Activated T-helper 1 cell treated with Interleukin-2 at 50 U/mL for 16 hours (primary cell): ENCODE measurements around the gene KTN1.

ENCODE experiments used
- DNase-seq: peaks from one replicate; pipeline ENCODE4 v3.0.0-alpha.2; 2020; ENCODE audit warnings: low read depth

KTN1 gene

DNA sequence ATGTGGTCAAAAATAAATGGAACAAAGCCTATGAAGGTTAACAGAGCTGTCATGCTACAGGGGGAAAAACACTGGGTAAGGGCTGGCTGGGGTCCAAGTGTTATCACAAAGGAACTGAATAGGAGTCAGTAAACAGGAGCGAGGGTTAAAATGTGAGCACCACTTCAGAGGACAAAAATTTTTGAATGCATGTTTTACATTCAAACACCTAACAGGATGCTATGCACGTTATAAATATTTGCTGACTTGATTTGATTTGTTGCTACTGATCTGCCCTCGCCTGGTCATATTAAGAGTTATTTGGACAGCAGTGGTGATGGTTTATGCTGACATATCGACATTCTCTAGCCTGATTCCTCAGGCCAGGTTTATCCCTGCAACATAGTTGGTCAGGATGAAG lies 7.4 kb upstream of the KTN1 start:
- no peak for DNase-seq

DNA sequence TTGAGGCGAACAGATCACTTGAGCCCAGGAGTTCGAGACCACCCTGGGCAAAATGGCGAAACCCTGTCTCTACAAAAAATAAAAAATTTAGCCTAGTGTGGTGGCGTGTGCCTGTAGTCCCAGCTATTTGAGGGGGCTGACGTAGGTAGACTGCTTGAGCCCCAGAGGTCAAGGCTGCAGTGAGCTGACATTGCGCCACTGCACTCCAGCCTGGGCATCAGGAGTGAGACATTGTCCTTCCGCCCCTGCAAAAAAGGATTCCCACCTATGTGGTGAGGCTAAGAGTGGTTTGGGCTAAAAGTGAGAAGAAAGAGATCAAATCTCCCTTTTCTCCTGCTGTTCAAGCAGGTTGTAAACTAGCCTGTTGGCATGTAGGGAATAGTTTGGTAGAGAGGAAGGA lies 5.0 kb upstream of the KTN1 start:
- DNase-seq: no peak

DNA sequence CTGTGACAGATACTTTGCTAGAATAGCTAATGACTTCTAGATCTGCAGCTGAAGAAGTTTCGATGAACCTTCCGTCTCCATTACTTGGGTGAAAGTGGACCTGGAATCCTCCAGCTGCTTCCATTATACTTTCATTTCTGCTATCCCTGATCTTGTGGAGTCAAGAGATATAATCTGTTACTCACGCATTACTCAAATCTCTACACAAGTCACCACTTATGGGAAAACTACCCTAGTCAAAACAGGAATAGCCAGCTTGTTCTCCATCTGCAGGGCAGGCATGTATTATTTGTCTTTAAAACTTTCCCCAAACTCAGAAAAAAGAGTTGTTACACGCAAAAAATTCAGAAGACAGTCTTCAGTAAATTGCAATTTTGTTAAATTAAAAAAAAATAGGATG lies 2.8 kb upstream of the KTN1 start:
- DNase-seq: no peak

DNA sequence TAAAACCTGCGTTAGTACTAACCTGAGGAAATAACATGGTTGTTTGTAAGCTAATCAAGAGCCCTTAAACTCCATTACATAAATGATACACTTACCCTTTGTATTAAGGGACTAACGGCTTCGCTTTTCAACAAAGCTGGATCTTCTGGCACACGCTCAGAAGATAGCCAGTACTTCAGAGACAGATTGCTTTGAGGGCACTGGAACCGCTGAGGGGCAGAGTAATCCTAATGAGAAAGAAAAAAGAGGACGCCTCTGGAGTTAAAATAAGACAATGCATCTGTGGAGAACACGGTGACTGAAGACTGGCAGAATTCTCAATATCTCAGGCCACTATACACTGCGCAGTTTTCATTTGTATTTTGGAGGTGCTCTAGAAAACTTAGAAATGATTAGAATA lies 1.5 kb upstream of the KTN1 start:
- no peak for DNase-seq

DNA sequence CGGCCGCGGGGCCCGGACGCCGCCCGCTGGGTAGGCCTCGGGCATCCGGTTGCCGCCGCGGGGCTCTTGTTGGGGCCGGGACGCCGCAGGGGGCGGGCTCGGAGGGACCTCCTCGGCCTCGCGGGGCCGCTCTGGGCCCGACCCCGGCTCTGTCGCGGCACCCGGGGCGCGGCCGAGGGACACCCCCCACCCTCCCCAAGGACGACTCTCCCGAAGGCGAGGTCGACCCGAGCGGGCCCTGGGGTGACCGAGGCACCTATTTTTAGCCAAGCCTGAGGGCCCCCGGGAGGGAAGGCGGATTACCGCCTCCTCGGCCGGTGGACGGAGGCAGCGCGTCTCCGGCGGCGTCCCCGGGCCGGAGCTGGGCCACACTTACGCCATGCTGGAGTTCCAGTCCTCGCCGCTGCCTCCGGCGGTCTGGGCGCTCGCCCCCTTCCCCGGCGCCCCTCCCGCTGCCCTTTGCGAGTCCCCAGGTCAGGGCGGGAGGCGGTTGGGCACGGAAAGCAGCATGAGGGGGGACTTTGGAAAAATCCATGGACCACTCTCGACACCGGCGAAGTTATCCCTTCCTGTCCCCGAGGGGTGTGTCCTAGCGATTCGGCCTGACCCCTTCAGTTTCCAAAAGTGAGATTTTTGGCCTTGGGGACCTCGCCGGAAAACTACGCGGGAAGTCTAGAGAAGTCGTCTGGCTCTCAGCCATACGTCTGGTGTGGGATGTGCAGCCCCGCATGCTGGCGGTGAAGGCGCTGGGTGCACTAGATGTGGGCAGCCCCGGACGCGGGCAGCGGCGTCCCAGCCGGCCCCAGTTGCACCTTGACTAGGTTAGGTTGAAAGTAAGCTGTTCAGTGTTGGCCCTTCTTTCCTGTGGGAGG lies 699 bp downstream of the KTN1 start:
- peak; percentile 54 for DNase-seq

DNA sequence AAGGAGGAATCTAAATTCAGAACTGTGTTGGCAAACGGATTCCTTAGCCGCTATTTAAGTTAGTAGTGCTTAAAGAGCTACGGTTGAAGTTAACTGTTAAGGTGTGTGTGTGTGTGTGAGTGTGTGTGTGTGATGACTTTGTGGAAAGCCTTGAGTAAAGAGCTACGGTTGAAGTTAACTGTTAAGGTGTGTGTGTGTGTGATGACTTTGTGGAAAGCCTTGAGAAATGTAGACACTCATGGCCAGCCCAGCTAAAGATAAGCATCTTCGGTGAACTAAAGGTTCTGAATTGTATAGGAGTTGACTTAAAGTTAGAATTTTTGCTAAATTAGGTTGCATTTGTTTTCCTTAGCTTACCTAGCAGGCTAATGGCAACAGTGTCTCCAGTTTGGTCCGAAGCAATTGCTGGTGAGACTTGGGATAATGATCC lies 1.4 kb downstream of the KTN1 start:
- no peak for DNase-seq

DNA sequence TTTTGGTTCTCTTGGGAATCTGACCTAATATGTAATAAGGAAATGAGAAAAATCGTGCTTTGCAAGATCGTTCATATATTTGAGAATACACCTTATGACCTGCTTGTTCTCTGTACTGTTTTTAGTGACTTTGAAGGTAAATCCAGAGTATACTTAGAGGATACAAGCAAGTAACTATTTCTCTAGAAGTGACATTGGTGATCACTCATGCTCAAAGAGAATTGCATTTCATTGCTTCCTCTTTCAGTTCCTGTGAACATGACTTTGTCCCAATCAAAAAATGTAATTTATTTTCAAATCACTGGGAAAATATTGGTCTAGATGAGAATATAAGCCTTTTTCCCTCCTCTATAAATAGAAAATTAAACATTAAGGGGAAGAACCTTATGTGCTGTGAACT lies 2.7 kb downstream of the KTN1 start:
- no peak for DNase-seq

DNA sequence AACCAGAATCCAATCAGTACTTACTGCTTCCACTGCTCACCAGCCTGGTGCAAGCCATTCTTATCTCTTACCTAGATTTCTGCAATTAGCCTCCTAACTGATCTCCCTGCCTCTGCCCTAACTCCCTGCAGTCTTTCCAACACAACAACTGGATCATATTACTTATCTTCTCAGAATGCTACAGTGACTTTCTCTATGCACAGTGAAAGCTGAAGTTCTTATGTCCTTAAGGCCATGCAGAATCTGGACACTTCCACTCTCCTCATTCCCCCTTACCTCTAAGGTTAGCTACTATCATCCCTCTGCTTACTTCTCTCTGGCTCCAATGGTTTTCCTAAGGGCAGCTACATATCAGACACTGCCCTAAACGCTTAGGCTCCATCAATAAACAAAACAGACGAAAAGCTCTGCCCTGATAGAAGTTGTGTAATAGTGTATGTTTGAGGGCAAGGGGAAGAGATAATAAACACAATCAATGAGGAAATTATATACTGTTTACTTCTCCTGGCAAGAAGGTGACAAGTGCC lies 4.0 kb downstream of the KTN1 start:
- DNase-seq: no peak

DNA sequence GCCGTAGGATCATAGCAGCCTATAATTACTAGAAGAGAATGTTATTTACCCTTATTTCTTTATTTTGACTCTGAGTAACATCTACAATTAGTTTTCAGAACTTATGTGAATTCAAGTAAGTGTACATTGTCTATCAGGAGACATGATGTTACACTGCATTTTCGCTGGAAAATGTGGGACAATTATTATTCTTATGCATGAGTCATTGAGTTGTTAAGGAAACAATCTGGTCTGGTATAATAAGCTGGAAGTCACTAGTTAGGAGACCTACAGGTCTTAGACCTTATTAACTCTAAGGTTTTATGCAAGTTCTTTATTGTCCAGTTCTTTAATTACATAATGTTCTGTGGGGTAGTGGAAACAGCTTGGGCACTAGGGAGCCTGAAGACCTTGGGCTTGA lies 5.8 kb downstream of the KTN1 start:
- no peak for DNase-seq

DNA sequence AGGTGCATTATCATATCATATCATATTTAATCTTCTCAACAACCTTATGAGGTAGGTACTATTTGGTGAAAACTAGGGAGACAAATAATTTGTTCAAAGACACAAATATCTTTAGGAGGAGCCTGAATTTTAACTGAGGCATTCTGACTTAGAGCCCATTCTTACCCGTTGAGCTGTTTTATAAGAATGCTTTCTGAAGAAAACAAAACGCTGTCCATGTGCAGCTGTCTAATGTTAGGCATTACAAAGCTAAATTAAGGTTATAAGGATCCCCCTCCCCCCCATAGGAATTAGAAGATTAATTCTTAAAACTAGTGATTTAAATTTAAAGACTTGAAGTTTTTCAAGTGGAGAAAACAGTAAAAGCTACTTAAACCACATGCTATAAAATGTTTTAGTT lies 6.4 kb downstream of the KTN1 start:
- no peak for DNase-seq

DNA sequence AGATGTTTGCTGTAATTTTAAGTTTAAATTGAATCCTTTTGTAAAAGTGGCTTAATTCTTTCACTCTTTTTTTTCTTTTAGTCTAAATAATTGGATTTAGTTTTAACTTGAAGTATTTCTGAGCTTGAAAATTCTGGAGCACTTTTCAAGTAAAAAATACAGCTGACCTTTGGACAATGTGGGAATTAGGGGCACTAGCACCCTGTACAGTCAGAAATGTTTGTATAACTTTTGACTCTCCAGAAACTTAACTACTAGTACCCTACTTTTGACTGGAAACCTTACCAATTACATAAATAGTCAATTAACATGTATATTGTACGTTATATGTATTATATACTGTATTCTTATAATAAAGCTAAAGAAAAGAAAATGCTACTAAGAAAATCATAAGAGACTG lies 7.8 kb downstream of the KTN1 start:
- no peak for DNase-seq

DNA sequence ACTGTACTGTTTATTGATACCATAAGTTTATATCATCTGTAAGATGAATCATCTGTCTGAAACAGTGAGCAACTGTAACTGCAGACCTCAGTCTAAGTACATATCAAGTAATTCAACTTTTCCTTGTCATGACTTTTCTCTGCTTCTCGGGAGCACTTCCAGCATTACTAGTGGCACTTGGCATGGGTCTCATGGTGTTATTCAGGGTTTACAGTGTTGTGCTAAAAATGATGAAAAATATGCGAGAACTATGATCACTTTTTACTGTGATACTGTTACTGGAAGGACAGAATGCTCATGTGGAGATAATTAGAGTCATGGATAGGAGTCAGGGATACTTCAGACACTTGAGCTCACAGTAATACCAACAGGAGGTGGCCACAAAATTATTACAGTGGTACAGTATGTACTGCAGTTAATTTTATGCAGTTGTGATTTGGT lies 8.3 kb downstream of the KTN1 start:
- DNase-seq: no peak

DNA sequence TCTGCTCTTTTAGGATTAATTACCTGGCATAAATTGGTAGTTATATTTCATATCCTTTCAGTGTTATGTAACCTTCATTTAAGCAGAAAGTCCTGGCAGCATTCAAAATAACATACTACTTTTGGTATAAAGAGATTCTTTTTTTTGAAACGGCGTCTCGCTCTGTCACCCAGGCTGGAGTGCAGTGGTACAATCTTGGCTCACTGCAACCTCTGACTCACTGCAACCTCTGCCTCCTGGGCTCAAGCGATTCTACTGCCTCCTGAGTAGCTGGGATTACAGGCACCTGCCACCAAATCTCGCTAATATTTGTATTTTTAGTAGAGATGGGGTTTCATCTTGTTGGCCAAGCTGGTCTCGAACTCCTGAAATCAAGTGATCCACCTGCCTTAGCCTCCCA lies 9.2 kb downstream of the KTN1 start:
- no peak for DNase-seq

DNA sequence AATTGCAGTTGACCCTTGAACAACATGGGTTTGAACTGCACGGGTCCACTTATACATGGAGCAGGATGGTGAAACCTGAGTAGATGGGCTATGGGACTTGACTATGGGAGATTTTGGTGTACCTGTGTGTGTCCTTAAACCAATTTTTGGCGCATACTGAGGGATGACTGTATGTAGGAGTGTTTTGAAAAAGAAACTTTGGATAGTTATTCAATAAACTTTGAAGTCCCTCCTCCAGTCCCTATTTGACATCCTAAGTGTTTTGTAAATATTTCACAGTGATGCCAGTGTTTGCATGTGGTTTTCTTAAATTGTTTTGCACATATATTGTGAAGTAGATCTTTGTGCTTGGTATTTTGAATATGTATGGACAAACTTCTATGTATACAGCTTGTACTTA lies 12.4 kb downstream of the KTN1 start:
- no peak for DNase-seq

DNA sequence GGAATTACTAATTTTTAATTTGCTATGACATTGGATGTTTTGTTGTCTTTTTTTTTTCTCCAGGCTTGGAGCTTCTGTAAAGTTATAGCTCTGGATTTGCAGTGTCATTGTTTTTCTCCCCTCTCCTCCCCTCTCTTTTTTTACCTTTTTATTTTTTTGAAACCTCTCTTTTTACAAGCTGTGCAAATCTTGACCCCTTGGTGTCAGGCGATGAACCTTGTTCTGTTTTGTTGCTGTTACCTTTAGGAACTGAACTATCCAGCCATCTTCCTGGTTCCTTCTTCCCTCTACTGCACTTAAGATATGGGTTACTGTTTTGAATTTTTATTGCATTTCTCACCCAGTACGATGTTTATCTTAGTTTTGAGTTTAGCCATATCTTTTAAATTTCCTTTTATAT lies 13.7 kb downstream of the KTN1 start:
- no peak for DNase-seq

DNA sequence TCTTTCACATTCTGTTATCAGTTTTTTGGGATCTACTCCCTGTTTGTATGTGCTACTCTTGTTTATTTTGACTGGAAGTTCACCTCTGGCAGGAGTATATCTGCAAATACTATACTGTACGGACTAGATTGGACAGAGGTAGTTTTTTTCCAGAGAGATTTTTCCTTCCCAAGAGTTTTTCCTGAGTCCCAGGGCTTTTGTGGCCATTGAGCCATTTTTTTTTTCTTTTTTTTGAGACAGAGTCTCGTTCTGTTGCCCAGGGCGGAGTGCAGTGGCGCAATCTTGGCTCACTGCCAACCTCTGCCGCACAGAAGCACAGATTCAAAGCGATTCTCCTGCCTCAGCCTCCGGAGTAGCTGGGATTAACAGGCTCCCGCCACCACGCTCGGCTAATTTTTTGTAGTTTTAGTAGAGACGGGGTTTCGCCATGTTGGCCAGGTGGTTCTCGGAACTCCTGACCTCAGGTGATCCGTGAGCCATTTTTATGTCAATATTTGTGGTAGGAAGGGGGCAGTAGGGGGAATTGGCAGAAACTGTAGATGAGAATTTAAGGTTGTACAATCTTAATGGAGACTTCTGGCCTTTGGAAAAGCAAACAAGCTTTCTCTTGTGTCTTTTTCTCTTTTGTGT lies 19.4 kb downstream of the KTN1 start:
- no peak for DNase-seq

DNA sequence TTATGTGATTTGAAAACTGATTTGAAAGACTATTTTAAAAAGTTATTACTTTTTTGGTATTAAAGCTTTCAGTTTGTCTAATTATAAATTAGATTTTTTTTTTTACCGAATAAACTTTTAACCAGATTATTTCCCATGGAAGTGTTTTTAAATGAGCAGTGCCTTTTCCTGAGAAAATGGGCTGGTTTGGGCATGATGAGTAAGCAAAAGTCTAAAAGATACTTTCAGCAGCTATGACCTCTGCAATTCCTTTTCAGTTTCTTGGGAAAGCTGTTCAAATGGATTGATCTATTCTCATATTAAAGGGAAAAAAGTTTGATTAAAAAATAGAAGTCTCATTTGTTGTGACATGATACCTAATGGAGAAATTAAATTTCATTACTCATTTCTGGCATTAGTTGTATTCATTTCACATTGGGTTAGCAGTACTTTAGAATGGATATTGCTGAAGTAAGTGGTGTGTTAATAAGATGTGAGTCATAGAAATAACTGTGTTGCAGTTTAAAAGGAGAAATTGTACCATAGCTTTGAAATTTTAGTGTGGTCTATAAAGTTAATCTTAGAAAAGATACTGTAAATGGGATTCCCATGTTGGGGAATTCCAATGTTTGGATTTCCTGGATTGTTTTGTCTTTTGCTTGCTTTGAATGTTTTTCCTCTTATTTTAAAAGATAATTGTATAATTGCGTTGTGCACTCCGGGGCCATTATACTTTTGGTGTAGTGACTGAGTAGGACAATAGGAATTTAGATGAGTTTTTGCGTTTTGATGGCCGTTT lies 21.0 kb downstream of the KTN1 start:
- DNase-seq: no peak

DNA sequence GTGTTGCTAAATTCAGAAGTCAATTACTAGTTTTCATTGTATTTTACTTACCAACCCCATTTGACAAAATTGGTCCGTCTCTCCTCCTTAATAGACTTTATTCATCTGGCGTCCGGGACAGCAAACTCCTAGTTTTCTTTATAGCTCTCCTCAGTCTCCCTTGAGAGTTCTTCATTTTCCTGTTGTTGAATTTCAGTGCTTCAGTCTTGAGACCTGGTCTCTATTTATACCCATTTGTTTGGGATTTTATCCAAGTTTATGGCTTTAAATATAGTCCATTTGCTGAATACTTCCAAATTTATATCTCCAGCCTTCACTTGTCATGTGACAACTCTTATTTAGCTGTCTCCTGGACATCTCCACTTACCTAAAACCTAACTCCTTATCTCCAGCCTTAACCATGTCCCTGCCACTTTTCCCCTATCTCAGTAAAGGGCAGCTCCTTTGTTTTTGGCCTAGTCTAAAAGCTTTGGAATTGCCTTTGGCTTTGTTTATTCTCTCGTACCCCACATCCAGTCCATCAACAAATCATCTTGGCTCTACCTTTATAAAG lies 23.5 kb downstream of the KTN1 start:
- no peak for DNase-seq

DNA sequence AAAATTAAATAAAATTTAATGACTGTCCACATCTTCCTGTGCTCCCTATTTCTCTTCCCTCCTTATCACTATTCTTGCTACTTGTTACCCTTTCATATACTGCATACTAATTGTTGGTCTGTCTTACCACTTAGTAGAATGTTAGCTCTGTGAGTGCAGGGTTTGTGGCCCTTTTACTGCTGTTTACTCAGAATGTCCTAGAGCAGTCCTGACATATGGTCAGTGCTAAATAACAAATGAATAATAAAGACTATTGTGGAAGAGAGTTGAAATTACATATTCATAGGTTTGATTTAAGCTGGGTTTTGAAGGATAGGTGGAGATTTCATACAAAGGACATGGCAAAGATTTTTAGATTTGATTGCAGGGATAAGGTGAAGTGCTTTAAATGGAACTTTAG lies 24.5 kb downstream of the KTN1 start:
- no peak for DNase-seq

DNA sequence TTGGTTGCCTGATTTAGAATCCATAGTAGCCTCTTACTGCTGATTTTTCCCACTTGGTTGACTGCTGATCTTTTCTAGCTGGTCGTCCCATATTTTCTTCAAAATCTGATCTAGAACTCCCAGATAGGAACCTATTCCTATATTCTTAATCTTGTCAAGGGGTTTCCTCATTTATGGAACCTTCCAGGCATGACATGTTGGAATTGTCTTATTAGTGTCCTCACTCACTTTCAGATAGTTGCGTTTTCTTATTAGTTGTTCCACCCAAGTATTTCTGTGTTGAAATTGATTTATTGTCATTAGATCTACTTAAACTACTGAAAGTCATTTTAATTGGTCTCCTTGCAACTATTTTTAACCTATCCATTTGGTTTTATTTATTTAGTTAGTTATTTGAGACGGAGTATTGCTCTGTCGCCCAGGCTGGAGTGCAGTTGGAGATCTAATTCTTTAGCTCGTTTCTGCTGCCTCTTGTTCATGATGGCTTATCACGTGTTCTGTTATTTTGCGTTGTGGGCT lies 25.0 kb downstream of the KTN1 start:
- DNase-seq: no peak

DNA sequence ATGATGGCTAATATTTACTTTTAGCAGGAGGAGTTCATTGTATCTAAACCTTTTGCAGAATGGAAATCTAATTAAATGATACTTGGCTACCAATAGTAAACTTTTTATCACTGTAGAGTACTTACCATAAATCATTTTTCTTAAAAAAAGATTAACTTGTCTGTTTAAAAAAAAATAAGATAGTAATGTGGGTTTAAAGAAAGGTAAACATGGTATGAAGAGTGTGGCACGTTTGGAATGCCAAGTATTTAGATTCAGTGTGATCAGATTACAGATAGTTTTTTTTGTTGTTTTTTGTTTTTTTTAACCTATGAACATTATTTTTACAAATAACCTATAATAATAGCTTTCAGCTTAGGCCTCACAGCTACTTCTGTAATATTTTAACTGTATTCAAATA lies 25.8 kb downstream of the KTN1 start:
- DNase-seq: no peak

DNA sequence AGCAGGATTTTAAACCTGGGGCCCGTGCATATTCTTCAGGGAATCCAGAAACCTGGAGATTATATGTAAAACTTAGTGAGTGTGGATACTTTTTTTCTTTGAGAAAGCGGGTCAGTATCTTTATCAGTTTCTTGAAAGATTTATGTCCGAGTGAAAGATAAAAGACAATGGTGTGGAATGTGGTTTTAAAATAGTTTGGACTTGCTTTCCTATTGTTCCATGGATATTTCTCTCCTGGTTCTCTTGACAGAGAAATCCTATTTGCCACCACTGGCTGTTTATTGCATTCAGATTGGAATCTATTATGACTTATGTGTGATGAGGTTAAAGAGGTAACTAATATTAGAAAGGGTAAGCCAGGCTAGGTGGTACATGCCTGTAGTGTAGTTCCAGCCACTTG lies 27.4 kb downstream of the KTN1 start:
- DNase-seq: no peak
